ENCODE results near the gene DCDC2B.
"Not testable (repeated sequence)": the region's sequence is repeated elsewhere in the genome, so short reads cannot be mapped to it uniquely, and the experiment has no call there.

Gene DCDC2B

DNA sequence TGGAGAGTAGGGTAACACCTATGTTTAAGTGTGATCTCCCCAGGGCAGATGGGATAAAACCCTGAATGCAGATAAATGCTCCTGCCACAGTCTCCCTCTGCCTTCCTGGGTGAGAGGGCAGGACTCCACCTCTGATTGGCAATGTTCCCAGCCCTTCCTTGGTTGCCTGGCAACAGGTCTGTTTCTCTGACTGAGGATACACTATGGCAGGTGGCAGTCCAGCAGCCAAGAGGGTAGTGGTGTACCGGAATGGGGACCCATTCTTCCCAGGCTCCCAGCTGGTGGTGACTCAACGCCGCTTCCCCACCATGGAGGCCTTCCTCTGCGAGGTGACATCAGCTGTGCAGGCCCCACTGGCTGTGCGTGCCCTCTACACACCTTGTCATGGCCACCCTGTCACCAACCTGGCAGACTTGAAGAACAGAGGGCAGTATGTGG is at the start of gene DCDC2B:
Gene DCDC2B (plus strand): TSS at position 199 of the 438 bp plus-strand sequence. CDS start 5 bp downstream, at position 204.
- DNase-seq (ENCODE audit: low spot score), result no peak

DNA sequence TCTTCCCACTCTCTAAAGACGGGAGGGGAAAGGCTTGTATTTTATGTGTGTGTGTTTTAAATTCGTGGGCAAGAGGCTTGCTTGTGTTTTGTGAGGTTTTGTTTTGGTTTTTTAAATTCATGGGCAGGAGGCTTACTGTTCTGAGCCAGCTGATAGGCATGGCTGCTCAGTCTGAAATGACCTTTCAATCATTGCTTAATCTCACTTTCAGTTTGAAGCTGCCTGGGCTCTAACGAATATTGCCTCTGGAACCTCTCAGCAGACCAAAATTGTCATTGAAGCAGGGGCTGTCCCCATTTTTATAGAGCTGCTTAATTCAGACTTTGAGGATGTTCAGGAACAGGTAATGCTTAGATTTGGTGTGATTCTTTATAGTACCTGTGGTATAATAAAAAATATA is 49.7 kb upstream of the DCDC2B start:
- DNase-seq (ENCODE audit: low spot score), result no peak

DNA sequence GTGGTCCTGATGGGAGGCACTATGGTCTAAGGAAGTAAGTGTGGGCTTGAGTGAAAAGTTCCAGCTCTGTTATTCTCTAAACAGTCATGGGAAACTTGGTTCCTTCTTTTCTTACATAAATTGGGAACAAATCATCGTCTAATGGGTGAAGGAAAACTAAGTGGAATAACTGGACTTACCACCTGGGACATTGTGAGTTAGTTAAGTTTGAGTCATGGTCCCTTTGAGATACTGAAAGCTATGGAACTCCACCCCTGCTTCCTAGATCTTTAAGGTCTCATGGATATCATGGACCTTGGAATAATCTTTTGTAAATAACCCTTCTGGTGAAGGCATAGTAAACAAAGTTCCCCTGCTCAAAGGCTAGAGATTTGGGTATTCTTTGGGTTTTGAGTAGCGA is 45.5 kb upstream of the DCDC2B start:
- DNase-seq (ENCODE audit: low spot score), result no peak

DNA sequence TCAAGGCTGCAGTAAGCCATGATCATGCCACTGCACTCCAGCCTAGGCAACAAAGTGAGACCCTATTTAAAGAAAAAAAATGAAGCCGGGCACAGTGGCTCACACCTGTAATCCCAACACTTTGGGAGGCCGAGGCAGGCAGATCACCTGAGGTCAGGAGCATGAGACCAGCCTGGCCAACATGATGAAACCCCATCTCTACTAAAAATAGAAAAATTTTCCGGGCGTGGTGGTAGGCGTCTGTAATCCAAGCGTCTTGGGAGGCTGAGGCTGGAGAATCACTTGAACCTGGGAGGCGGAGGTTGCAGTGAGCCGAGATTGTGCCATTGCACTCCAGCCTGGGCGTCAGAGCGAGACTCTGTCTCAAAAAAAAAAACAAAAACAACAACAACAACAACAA is 43.3 kb upstream of the DCDC2B start:
- not testable (repeated sequence) for DNase-seq (ENCODE audit: low spot score)

DNA sequence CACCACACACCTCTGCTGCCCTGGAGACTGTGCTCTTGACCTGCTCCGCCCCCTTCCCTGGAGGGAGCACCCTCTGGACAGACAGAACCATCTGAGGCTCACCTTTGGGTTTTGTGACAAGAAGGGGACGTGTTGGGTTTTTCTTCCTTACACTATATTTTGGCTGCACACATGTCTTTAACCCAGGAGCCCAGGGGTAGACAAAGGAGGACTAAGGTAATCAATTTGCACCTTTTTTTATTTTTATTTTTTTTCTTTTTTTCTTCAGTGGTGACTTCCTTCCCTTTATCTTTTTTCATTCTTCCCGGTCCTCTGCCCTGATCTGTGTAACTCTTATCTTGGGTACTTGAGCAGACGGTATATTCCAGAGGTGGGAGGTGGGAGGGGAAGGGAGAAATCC is 37.9 kb upstream of the DCDC2B start:
- DNase-seq (ENCODE audit: low spot score), result no peak

DNA sequence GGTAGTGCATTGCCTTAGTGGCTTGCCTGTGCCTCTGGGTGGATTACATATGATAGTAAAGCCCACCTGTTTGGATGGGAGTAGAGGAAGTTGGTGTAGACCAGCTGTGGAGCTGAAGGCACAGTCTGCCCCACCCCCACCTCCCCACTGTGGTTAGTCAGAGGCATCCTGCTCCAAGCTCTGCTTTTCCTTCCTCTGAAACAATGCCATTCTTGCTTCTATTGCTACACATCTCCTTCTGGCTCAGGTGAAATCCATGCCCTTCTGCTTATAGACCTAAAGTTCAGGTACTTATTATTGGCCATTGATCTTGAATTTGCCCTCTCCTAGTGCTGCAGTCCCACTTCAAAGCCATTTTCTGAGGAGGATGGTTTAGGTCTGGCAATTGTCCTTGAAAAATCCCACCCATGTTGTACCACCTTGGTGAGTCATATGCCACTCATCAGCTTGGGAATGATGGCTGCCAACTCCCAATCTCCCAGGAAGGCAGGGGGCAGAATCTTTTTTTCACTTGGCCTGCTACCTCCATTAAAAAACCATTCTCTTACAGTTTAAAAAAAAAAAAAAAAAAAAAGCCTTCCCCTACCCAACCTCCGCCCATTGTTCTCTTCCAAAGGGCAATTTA is 36.2 kb upstream of the DCDC2B start:
- DNase-seq (ENCODE audit: low spot score), result no peak

DNA sequence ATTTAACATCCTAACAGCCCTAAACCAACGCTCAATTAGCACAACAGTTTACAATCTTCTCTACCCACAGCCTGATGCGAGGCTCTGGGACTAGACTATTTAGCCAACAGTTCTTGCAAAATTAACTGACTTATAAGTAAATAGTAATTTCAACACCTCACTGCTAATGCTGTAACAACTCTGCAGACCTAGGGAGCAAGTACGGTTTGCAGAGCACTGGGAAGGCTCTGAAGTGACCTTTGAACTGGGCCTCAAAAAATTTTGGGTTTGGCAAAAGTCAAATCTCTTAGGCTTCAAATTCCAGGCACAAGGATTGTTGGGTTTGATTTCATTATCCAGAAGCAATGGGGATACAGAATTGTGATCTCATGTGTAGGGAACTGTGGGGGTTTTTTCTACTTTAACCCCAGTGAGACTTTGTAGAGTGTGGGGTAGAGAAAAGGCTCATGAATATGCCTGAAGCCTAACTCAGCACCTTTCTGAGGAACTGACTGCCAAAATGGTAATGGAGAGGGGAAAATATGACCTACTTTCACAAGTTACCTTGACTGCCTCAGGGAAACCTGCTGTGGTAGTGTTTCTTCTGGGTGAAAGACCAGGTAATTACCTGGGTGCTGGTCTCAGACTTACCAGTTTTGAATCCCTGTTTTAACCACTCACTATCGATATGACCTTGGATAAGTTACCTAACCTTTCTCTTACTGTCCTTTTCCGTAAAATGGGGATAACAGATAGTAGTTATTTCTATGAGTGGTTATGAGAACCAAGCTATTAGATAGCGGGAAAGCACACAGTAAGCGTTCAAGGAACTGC is 30.3 kb upstream of the DCDC2B start:
- peak; percentile 73 for DNase-seq (ENCODE audit: low spot score)

DNA sequence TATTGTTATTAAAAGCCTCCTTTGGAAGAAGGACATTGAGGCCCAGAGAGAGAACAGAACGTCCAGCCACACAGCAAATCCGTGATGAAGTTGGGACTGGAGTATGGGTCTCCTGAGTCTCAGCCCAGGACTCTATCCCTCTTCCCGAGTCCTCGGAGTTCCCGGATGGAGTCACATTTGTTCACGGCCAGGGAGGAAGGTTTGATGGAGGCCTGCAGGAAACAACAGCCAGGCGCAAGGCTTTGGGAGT is 29.8 kb upstream of the DCDC2B start:
- no peak for DNase-seq (ENCODE audit: low spot score)

DNA sequence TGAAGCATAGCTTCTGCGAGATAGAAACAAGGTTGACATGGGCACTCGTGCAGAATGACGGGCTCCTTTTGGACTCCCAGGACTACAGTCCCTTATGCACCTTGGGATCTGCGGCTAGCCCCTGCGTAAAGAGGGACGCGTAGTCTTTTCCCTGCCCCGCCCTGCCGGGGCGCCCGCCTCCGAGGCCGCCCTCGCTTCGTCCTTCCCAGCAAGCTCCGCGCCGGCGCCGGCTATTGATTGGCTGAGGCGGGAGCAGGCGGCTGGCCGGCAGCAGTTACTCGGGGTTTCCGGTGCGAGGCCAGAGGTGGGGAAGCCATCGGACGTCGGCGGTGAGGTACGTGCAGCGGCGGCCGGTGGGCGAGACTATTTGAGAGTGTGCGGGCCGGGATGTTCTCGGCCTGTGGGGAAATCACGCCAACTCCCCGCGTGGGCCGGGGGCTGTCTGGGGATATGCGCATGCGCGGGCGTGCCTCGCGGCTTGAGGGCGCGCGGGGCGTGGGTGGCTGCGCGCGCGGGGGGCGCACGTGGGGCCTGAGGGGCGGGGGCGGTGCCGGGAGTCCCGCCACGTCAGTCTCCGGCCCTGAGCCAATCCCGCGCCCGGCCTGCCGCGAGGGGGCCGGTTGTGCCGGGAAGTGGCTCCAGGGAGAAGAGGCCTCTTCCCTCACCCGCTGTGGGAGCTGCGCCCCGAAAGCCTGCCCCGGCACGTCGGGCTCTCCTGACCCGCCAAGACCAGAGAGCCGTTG is 29.3 kb upstream of the DCDC2B start, which contains the start of gene TXLNA:
Gene TXLNA (plus strand): TSS at position 233 of the 743 bp plus-strand sequence. CDS start 671 bp downstream, outside the sequence.
- peak; percentile 92 for DNase-seq (ENCODE audit: low spot score)

DNA sequence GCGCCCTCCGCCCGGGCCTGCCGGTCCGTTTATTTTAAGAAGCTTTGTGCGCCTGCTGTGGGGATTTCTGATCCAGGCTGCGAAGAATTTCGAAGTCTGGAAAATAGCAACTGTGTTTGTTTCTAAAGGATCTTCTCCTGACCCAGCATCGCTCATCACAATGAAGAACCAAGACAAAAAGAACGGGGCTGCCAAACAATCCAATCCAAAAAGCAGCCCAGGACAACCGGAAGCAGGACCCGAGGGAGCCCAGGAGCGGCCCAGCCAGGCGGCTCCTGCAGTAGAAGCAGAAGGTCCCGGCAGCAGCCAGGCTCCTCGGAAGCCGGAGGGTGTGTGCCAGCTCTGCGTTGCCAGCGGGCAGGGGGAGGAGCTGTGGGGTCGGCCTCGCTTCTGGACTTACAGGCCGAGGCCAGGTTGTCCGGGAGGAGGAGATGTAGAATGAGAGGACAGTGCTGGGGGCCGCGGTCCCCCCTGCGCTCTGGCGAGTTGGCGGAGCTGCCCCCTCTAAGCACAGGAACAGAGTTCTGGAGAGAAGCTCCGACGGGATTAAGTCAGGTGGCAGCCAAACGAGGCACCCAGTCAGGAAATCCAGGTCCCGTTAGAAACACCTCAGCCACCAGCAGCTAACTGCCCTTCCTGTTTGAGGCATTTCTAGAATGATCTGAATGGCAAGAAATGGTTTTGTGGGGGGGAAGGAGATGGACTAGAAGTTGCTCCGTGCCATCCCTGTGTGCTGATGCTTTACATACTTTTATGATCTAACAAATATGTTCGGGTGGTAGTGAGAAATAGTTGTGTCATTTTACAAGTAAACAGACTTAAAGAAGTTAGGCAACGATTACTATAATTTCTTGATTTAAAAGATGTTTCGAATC is 28.5 kb upstream of the DCDC2B start:
- no peak for DNase-seq (ENCODE audit: low spot score)

DNA sequence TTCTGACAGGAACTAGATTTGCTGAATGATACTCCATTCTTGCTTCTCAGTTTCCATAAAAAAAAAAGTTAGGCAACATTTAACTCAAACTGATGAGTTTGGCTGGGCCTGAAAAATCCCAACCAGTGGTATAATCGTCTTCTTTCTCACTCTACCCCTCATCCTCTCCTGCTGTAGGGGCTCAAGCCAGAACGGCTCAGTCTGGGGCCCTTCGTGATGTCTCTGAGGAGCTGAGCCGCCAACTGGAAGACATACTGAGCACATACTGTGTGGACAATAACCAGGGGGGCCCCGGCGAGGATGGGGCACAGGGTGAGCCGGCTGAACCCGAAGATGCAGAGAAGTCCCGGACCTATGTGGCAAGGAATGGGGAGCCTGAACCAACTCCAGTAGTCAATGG is 27.8 kb upstream of the DCDC2B start:
- DNase-seq (ENCODE audit: low spot score), result no peak

DNA sequence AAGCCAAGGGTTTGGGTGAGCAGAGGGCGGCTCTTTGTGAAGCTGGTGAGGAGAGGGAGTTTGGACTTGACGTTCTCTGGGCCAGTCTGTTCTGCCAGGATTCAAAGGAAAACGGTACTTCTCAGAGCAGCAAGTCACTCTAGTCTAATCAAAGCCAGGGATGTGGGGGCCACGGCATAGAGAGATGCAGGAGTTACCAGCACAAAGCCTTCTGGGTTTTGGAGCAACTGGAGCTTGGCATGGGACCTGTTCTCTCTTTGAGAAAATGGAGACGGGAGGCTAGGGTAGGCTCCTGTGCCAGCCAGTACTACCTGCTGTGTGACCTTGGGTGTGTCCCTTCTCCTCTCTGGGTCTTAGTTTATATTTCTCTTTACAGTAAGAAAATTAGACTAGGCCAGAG is 27.3 kb upstream of the DCDC2B start:
- DNase-seq (ENCODE audit: low spot score), result no peak

DNA sequence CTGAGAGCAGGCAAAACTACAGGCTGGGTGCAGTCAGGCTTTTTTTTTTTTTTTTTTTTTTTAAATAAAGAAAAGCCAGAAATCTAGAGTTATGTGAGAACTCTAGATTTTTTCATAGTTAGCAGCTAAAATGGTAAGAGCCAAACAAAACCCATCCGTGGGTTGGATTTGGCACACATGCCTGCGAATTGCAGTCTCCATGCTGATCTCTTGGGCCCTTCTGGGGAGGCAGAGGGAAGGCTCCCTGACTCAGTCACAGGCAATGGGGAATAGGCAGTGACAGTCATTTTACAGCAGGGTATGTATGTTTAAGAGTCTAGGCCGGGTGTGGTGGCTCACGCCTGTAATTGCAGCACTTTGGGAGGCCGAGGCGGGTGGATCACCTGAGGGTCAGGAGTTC is 26.8 kb upstream of the DCDC2B start:
- DNase-seq (ENCODE audit: low spot score), result no peak

DNA sequence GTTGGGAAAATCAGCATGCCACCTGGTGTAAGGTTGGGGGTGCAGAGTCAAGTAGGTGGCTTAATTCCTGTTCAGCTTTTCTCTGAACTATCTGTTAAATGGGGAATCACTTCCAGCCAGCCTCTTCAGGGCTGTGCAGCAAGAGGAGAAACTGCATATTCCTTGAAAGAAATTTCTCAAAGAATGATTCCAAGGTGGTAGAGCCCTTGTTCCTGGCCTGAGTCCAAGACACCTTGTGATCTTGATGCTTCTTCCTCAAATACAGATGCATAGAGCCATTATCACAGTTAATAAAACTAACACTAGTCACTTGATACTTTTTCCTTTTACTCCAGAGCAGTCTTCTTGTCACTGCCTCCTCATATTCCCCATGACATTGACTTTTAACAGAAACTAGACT is 24.2 kb upstream of the DCDC2B start:
- no peak for DNase-seq (ENCODE audit: low spot score)

DNA sequence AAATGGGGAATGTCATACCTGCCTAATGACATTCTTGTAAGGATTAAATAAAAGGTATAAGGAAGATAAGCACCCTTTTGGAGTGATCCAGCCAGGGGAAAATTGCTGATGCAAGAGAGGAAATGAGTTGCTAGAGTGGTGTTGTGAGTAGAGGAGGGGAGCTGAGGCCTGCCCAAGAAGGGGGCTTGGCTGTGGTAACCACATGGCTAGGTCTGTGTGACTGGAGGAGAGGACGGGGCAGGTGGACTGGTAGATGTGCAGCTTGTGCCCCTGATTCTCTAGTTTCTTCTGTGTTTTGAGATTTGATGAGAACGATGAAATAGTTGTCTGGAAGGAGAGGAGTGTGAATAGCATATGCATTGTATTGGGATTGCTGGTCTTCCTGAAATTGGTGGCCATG is 22.8 kb upstream of the DCDC2B start:
- DNase-seq (ENCODE audit: low spot score), result no peak

DNA sequence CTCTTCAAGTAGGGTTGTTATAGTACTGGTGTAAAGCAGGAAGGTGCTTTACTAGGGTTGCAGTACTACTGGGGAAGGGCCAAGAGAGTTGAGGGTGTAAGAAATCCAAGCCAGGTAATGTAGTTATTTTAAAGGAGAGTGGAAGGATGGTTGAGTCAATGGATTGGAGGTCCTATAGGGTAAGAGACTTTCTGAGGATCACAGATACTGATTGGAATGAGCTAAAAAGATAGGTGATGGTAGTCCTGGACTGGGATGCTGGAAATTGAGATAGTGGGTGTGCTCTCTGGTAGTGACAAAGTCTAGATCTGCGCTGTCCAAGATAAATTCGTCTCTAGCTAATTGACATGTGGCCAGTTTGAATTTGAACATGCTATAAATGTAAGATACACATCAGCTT is 22.4 kb upstream of the DCDC2B start:
- no peak for DNase-seq (ENCODE audit: low spot score)

DNA sequence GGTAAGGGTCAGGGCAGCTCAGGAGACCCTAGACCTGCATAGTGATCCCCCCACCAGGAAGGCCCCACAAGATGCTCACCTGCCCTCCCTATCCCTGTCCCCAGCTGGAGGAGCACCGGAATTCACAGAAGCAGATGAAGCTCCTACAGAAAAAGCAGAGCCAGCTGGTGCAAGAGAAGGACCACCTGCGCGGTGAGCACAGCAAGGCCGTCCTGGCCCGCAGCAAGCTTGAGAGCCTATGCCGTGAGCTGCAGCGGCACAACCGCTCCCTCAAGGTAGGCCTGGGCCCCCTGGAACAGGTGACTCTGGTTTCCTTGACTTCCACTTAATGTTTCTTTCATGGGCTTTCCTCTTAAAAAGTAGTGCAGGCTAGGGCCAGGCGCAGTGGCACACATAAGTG is 21.0 kb upstream of the DCDC2B start:
- DNase-seq (ENCODE audit: low spot score), result no peak

DNA sequence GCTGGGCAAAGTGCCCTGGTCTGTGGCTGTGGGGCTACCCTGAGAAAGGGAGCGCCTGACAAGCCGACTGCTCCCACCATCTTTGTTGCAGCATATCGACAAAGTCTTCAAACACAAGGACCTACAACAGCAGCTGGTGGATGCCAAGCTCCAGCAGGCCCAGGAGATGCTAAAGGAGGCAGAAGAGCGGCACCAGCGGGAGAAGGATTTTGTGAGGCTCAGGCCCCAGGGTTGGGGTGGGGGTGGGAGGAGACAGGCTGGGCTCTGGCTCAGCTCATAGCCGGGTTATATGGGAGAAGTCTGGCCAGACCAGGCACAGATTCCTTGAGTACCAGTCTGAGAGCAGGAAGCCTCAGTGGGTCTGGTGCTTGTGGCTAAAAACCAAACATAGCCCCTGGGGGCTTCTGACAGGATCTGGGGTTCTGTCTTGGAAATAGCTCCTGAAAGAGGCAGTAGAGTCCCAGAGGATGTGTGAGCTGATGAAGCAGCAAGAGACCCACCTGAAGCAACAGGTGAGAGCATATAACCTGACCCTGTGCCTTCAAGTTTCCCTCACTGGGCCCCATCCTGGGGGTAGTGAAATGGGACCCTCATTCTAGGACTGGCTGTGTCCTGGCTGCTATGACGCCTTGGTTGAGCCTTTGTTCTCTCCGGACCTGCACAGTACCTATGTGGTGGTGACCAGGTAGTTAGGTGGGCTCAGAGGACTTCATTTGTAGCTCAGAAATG is 16.5 kb upstream of the DCDC2B start:
- no peak for DNase-seq (ENCODE audit: low spot score)

DNA sequence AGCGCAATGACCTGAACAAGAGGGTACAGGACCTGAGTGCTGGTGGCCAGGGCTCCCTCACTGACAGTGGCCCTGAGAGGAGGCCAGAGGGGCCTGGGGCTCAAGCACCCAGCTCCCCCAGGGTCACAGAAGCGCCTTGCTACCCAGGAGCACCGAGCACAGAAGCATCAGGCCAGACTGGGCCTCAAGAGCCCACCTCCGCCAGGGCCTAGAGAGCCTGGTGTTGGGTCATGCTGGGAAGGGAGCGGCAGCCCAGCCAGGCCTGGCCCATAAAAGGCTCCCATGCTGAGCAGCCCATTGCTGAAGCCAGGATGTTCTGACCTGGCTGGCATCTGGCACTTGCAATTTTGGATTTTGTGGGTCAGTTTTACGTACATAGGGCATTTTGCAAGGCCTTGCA is 13.9 kb upstream of the DCDC2B start:
- no peak for DNase-seq (ENCODE audit: low spot score)

DNA sequence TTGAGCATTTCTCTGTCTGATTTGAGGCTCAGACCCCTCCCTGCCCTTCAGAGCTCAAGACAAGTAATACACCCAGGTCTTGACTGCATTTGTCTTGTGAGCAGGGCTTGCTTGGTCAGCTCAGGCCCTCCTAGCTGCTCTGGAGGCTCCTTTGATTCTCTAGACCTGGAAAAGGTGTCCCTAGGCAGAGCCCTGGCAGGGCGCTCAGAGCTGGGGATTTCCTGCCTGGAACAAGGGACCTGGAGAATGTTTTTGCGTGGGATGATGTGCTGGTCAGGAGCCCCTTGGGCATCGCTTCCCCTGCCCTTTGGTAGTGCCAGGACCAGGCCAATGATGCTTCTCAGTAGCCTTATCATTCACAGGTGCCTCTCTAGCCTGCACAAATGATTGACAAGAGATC is 13.4 kb upstream of the DCDC2B start:
- no peak for DNase-seq (ENCODE audit: low spot score)

DNA sequence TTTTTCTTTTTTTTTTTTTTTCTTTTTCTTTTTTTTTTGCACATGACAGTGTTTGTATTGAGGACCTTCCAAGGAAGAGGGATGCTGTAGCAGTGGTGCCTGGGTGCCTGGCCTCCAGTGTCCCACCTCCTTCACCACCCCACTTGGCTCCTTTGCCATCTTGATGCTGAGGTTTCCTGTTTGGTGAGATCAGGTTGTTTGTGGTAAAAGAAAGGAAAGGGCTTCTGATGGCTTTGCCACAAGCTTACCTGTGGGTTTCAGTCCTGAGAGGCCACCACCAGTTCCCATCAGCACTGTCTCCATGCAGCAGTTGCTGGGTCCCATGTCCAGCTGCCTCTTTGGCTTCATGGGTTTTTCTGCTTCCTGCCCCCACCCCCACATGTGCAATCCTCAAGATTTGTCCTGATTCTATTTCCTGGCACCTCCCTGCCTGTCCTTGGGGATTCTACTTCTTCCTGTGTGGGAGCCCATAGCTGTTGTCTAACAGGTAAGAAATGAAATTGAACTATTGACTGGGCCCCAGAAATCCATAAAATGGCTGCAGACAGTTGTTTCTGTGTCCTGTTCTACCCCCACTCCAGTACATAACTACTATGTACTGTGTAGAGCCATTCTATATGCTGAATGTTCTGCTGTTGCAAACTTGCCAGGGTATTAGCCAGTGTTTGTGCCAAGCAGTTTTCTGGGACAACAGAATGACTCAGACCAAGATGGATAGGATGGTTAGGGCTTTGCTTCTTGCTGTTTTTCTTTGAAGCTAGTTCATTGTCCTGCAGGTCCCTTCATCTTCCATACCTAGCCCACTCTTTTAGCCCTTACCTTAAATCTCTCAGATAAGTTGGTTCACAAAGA is 12.7 kb upstream of the DCDC2B start:
- DNase-seq (ENCODE audit: low spot score), result no peak

Measured in HuH-7 (cell line).